ENCODE measurements around the gene NECAB3.

Gene NECAB3

GRCh38 chr20:33664085-33664761, 10.0 kb downstream of the NECAB3 start:
- peak; percentile 67 for DNase-seq

GRCh38 chr20:33663161-33664084, 10.8 kb downstream of the NECAB3 start:
- peak; percentile 93 for DNase-seq

- DNase-seq: no peak
These were observed 12.1 kb downstream of the NECAB3 start, which contains the start of gene C20orf144 for GRCh38 chr20:33662172-33662571. Gene C20orf144 (plus strand): TSS chr20:33662327. CDS start chr20:33662346, 19 bp downstream.

- DNase-seq: no peak
These were observed 13.6 kb downstream of the NECAB3 start for GRCh38 chr20:33660685-33661058.

GRCh38 chr20:33660035-33660684, 14.1 kb downstream of the NECAB3 start:
- no peak for DNase-seq

DNA sequence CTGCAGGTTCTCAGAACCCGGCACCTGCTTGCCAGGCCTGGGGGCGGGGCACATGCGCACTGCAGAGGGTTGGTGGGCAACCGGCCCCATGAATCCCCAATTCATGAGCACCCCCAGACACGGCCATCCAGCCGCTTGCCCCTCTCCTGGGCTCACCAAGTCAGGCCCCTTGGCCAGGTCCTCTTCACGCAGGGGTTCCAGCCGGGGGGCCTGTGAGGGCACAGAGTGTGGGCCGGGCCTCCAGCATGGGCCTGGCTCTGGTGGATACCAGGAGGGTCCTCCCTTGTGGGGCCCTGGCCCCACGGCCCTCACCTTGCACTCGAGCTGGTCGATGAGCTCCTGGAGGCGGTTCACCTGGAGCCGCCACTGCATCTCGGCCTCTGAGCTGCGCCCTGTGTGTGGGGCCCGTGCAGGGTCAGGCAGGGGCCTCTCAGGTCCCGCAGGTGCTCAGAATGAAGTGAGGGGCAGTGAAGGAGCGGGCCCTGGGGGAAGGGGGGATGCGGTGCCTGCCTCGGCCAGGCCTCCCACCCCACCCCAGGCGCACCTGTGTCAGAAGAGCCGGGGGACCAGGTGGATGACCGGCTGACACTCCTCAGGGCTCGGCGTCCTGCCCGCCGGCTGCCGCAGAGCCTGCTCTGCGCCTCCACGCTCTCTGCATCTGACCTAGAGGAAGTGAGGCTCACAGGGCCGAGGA, 14.7 kb downstream of the NECAB3 start:
- DNase-seq: no peak

DNA sequence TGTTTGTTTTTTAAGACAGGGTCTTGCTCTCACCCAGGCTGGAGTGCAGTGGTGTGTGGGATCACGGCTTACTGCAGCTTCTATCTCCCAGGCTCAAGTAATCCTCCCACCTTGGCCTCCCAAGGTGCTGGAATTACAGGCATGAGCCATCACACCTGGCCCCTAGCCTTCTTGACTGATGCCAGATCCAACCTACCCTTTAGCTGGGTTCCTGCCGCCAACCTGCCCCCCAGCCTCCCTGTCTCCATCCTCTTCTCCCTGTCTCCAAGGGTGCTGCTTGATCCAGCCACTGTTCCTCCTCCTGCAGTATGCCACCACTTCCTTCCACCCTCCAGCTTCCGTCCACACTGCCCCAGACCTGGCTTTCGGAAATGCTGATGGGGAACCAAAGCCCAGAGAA, 15.3 kb downstream of the NECAB3 start:
- no peak for DNase-seq

DNA sequence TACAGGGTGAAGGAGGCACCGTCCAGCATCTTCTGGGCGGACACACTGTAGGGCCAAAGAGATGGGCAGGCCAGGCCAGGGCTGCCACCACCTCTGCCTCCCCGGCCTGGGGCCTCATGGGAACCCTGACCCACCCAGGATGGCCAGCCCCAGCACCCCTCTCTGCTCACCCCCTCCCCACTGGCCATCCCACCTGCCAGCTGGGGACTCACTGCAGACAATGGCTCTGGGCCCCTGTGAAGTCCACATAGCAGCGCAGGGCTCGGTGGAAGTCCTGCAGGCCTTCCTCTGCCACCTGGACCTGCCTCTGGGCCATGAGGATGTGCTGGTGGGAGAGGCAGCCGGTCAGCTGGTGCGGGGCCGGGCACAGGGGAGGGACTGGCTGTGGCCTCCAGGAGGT, 15.7 kb downstream of the NECAB3 start:
- DNase-seq: no peak

GRCh38 chr20:33657704-33658095, 16.5 kb downstream of the NECAB3 start:
- DNase-seq: no peak

- DNase-seq: no peak
These were observed 17.2 kb downstream of the NECAB3 start for GRCh38 chr20:33656783-33657703.

DNA sequence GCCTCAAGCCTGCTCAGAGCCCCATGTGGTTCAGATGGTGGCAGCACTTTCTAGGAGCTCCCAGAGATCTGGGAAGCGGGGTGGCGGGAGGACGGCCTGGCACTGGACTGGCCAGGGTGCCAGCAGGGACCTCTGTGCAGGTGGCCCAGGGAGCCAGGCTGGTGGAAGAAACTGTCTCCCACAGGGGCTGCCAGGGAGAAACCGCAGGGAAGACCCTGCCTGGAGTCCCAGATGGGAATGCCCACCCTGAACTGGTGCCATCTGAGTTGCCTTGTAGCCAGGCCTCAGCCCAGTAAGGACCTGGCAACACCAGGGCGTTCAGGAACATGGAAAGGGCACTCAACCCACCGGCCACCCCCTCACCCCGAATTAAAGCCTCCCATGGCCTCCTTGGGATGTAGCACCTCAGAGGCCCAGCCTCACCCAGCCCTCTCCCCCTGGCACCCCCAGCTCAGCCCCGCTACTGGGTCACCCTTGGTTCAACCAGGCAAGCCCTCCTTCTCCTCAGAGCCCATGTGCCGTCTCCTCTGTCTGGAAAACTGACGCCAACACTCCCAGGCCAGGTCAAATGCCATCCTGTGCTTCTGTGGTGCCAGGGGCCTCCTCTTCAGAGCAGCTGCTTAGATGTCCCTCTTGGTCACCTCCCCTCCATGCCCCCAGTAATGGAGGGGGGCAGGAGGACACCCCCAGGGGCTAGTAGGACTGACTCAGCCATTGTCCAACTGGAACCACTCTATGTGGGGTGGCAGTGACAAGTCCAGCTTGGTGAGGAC, 18.0 kb downstream of the NECAB3 start:
- no peak for DNase-seq

DNA sequence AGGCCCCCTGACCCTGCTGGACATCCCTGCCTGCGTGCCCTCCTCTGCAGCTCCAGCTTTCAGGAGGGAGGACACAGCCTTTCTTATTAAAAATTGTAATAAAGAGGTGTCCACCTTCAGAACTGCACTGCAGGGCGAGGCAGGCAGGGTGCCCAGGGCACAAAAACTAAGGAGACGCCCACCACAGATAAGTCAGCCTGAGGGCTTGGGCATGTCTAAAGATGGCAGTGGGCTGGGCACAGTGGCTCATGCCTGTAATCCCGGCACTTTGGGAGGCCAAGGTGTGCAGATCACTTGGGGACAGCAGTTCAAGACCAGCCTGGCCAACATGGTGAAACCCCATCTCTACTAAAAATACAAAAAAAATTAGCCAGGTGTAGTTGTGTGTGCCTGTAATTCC, 19.1 kb downstream of the NECAB3 start:
- no peak for DNase-seq

GRCh38 chr20:33654680-33655161, 19.5 kb downstream of the NECAB3 start:
- peak; percentile 79 for DNase-seq

GRCh38 chr20:33653900-33654596, 20.2 kb downstream of the NECAB3 start:
- DNase-seq: peak; percentile 100

GRCh38 chr20:33653218-33653899, 20.9 kb downstream of the NECAB3 start:
- DNase-seq: peak; percentile 93

DNA sequence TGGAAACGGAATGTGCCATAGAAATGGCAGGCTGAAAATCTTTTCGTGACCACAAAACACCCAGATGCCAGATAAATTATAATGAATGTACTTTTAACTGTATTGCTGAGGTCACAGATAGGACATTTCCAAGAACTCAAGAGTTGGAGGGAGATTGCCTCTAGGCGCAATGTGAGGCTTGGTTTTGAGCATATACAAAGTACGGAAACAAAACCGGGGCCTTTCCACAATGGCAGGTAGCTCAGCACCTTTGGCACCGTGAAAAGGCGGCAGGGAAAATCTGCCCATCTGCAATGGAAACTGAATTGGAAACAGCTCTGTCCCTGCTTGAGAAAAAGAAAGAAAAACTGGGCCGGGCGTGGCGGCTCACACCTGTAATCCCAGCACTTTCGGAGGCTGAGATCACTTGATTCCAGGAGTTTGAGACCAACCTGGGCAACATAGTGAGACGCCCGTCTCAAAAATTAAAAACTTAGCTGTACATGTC, 22.6 kb downstream of the NECAB3 start:
- no peak for DNase-seq

- DNase-seq: peak; percentile 81
These were observed 23.3 kb downstream of the NECAB3 start for GRCh38 chr20:33650753-33651561.

- DNase-seq: no peak
These were observed 24.0 kb downstream of the NECAB3 start for GRCh38 chr20:33650111-33650752.
